Common myeloid progenitor, CD34-positive (primary cell): ENCODE results near the gene CABP2.
A peak's percentile ranks its signal among the peaks of the same experiment; 100 is the strongest.
"Not testable (repeated sequence)": the region's sequence is repeated elsewhere in the genome, so short reads cannot be mapped to it uniquely, and the experiment has no call there.

ENCODE experiments used
- CTCF ChIA-PET: fragments of 350-600 bp; sonication (Branson Sonifier 250); formaldehyde crosslinking; loops from one replicate; lab custom pipeline; 2021; ENCODE audit warnings: antibody characterized with exemption; lab: Charles Lee
- POLR2A ChIA-PET: fragments of 350-600 bp; sonication (Branson Sonifier 250); formaldehyde crosslinking; loops from one replicate; lab custom pipeline; 2021; ENCODE audit warnings: antibody characterized with exemption; lab: Charles Lee
- DNase-seq, 3 donors: peaks; one replicate each; pipeline versions ENCODE4 v3.0.0 to v3.0.0-alpha.2; 2013
- H3K27ac ChIP-seq, 2 experiments: 1 replicate in 1 of 2; 2 replicates in 1 of 2; pipeline ENCODE4 v1.7.0; 2013; ENCODE audit warnings: inconsistent platforms in 2 of 2, low read length in 2 of 2, mild to moderate bottlenecking in 2 of 2, low read depth in 1 of 2, moderate library complexity in 1 of 2; ENCODE audit not compliant: severe bottlenecking in 2 of 2, insufficient read depth in 1 of 2, poor library complexity in 1 of 2
- H3K27me3 ChIP-seq, 5 experiments: replicated peaks in 2 of 5; 1 replicate in 3 of 5; 2 replicates in 2 of 5; pipeline versions ENCODE4 v1.6.1 to v1.7.0; 2013; ENCODE audit warnings: low read length in 4 of 5, mild to moderate bottlenecking in 2 of 5, moderate library complexity in 2 of 5, inconsistent platforms in 1 of 5; ENCODE audit not compliant: insufficient read depth in 5 of 5, control insufficient read depth in 4 of 5
- H3K36me3 ChIP-seq, 4 experiments: 1 replicate in 2 of 4; 2 replicates in 2 of 4; pipeline versions ENCODE4 v1.6.1 to v1.7.0; 2013; ENCODE audit warnings: low read length in 3 of 4, control low read depth in 1 of 4, mild to moderate bottlenecking in 1 of 4; ENCODE audit not compliant: control insufficient read depth in 4 of 4, insufficient read depth in 4 of 4
- H3K4me1 ChIP-seq, 4 experiments: 1 replicate in 3 of 4; 2 replicates in 1 of 4; pipeline versions ENCODE4 v1.6.1 to v1.7.1; 2013; ENCODE audit warnings: low read length in 3 of 4, mild to moderate bottlenecking in 3 of 4, control low read depth in 1 of 4, inconsistent platforms in 1 of 4, moderate library complexity in 1 of 4; ENCODE audit not compliant: control insufficient read depth in 4 of 4, insufficient read depth in 4 of 4; ENCODE audit errors: control extremely low read depth in 1 of 4
- H3K4me3 ChIP-seq, 7 experiments: 1 replicate in 4 of 7; 2 replicates in 3 of 7; pipeline versions ENCODE4 v1.5.1 to v1.7.0; 2013; ENCODE audit warnings: mild to moderate bottlenecking in 7 of 7, low read length in 6 of 7, moderate library complexity in 6 of 7, inconsistent platforms in 2 of 7, low read depth in 2 of 7, control low read depth in 1 of 7; ENCODE audit not compliant: insufficient read depth in 4 of 7, control insufficient read depth in 1 of 7; ENCODE audit errors: extremely low read depth in 1 of 7
- H3K9me3 ChIP-seq, 5 experiments: 1 replicate in 4 of 5; 2 replicates in 1 of 5; pipeline versions ENCODE4 v1.6.1 to v1.7.1; 2013; ENCODE audit warnings: low read length in 4 of 5, mild to moderate bottlenecking in 2 of 5, inconsistent platforms in 1 of 5, low read depth in 1 of 5, moderate library complexity in 1 of 5; ENCODE audit not compliant: control insufficient read depth in 4 of 5, insufficient read depth in 2 of 5; ENCODE audit errors: control extremely low read depth in 1 of 5
- WGBS: methylation state at CpG from one replicate; pipeline ENCODE4 v1.1.5; 2013; ENCODE audit not compliant: insufficient coverage; 5-methylcytosine and 5-hydroxymethylcytosine counted together

CABP2 gene

DNA sequence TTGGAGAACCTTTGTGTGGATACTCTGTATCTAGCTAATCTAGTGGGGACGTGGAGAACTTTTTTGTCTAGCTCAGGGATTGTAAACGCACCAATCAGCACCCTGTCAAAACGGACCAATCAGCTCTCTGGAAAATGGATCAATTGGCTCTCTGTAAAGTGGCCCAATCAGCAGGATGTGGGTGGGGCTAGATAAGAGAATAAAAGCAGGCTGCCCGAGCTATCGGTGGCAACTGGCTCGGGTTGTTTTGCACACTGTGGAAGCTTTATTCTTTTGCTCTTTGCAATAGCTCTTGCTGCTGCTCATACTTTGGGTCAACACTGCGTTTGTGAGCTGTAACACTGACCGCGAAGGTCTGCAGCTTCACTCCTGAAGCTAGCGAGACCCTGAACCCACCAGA is 46.6 kb downstream of the CABP2 start:
- not testable (repeated sequence) for H3K27ac ChIP-seq, H3K4me1 ChIP-seq, H3K36me3 ChIP-seq, DNase-seq, H3K9me3 ChIP-seq, H3K27me3 ChIP-seq, H3K4me3 ChIP-seq
- POLR2A ChIA-PET, result interaction anchor here (1.5 kb wide), 1 partner anchor 123 kb away, joined by 3 read pairs; the partner anchor contains the start of gene POLD4
- CTCF ChIA-PET, result interaction anchor here (0.9 to 1.0 kb wide), 2 partner anchors 51 to 75 kb away, joined by 3 read pairs; partner anchors contain the start of gene PPP1CA
- 92% methylated on average over 10 of the region's 10 CpGs for WGBS

DNA sequence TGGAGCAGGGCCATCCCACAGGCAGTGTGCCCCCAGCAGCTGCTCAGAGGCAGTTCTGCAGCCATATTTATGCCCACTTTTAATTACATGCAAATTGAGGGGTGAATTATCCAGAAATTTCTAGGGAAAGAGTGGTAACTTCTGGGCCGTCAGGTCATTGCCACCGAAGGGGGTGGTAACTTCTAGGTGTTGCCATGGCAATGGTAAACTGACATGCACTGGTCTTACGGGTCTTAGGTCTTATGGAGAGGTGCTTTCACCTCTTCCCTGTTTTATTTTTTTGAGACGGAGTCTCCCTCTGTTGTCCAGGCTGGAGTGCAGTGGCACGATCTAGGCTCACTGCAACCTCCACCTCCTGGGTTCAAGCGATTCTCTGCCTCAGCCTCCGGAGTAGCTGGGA is 50.4 kb downstream of the CABP2 start:
- no peak overlapping the region for H3K27ac ChIP-seq
- WGBS, result 93% methylated on average over 7 of the region's 7 CpGs
- POLR2A ChIA-PET, result no interaction called here
- peaks cover 0 to 3% (median 0%) of the 10 kb centered on the region in 5 experiments for H3K27me3 ChIP-seq
- no peaks in the 10 kb centered on the region for H3K36me3 ChIP-seq
- CTCF ChIA-PET, result interaction anchor here (1.1 to 2.0 kb wide), 2 partner anchors 90 to 119 kb away, joined by 3 to 5 read pairs; no protein-coding TSS in a partner anchor
- no peaks in the 10 kb centered on the region for H3K9me3 ChIP-seq
- no peak overlapping the region for H3K4me3 ChIP-seq
- peaks cover 0 to 16% (median 11%) of the 10 kb centered on the region in 4 experiments for H3K4me1 ChIP-seq
- no peak for DNase-seq

DNA sequence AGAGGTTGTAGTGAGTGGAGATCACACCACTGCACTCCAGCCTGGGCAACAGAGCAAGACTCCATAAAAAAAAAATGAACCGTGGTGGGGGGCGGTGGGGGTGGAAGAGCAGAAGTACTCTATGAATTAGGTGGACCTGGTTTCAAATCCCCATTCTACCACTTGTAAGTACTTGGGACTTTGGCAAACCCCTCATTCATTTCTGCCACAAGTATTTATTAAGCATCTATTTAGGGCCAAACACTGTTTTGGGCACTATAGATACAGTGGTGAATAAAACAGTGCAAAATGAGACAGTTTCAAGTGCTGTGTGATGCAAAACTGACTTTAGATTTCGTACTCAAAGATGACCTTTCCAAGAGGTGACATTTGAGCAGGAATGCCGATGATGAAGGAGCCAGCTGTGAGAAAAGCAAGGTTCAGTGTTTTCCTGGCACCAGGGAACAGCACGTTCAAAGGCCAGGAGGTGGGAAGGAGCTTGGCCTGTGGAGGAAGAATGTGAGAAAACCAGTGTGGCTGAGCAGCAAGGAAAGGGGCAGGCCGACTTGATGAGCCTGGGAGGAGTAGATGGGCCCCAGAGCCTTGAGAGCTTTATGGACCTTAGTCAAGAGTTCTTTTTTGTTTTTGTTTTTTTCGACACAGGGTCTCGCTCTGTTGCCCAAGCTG is 52.8 kb downstream of the CABP2 start:
- POLR2A ChIA-PET, result no interaction called here
- Histone ChIP-seq H3K4me3 (no peak overlapping the region), H3K4me1 (peaks cover 0 to 31% (median 18%) of the 10 kb centered on the region in 4 experiments), H3K27ac (no peak overlapping the region), H3K36me3 (no peaks in the 10 kb centered on the region), H3K9me3 (no peaks in the 10 kb centered on the region), H3K27me3 (peaks cover 0 to 3% (median 0%) of the 10 kb centered on the region in 5 experiments)
- 93% methylated on average over 6 of the region's 8 CpGs for WGBS
- CTCF ChIA-PET, result interaction anchor here (4.1 kb wide), 1 partner anchor 69 kb away, joined by 30 read pairs; the partner anchor contains the start of genes PPP1CA and TBC1D10C
- no peak for DNase-seq

DNA sequence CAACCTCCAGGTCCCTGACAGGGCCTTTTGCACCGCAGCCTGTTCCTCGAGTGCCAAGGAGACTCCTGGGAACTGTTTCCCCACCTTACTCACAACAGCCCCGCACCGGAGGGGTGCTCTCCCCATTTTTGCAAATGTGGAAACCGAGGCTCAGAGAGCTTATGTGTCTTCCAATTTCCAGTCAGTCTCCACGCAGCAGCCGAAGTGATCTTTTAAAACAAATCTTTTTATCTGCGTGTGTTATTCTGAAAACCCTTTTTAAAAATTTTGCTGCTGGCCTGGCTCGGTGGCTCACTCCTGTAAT is 53.8 kb downstream of the CABP2 start:
- peaks cover 0 to 2% (median 0%) of the 10 kb centered on the region in 5 experiments for H3K27me3 ChIP-seq
- CTCF ChIA-PET, result interaction anchor here (0.7 to 4.1 kb wide), 6 partner anchors 18 to 89 kb away, joined by 3 to 30 read pairs (median 3); partner anchors contain the start of genes PPP1CA, PTPRCAP and TBC1D10C
- 23% methylated on average over 9 of the region's 9 CpGs for WGBS
- no peaks in the 10 kb centered on the region for H3K9me3 ChIP-seq
- DNase-seq, result no peak
- peaks cover 3 to 37% (median 25%) of the 10 kb centered on the region in 4 experiments for H3K4me1 ChIP-seq
- peak overlapping the region; percentile 33 to 68 for H3K27ac ChIP-seq
- peak overlapping the region; percentile 44 to 88 (median 71) for H3K4me3 ChIP-seq
- no peaks in the 10 kb centered on the region for H3K36me3 ChIP-seq
- POLR2A ChIA-PET, result interaction anchor here (1.5 kb wide), 1 partner anchor 32 kb away, joined by 4 read pairs; the partner anchor contains the start of gene PTPRCAP
